HG03565 (cell line): Measurements from ENCODE around the gene PPA2.

Source experiments
- ATAC-seq: cut with Tn5 transposase; IDR thresholded peaks from one replicate; pipeline ENCODE4 v1.9.1; 2021; ENCODE audit warnings: mild to moderate bottlenecking, moderate library complexity; ENCODE audit not compliant: unreplicated experiment

Gene PPA2

GRCh38 chr4:105327222-105327621 is 146.6 kb downstream of the PPA2 start:
- ATAC-seq, result no peak
